Measurements from ENCODE around the gene PEX3.

PEX3 gene

GRCh38 chr6:143478479-143479062 lies 28.0 kb downstream of the PEX3 start:
- DNase-seq (ENCODE audit: low spot score): peak; percentile 6
- no peak for TF ChIP-seq CTCF (IDR thresholded peaks at IDR 0.05; ENCODE audit: extremely low read depth, insufficient read depth, missing control alignments)
- in situ Hi-C loops (cut with MboI; ENCODE audit: low pct_unique_long_range_greater_than_20kb, low sequenced_read_pairs, unreplicated experiment): no loop called here

GRCh38 chr6:143482593-143482992 lies 32.0 kb downstream of the PEX3 start:
- in situ Hi-C loops (cut with MboI; ENCODE audit: low pct_unique_long_range_greater_than_20kb, low sequenced_read_pairs, unreplicated experiment): no loop called here
- no peak for DNase-seq (ENCODE audit: low spot score)
- TF ChIP-seq CTCF (IDR thresholded peaks at IDR 0.05; ENCODE audit: extremely low read depth, insufficient read depth, missing control alignments): no peak

GRCh38 chr6:143485967-143486366 lies 35.4 kb downstream of the PEX3 start:
- in situ Hi-C loops (cut with MboI; ENCODE audit: low pct_unique_long_range_greater_than_20kb, low sequenced_read_pairs, unreplicated experiment): no loop called here
- no peak for DNase-seq (ENCODE audit: low spot score)
- TF ChIP-seq CTCF (IDR thresholded peaks at IDR 0.05; ENCODE audit: extremely low read depth, insufficient read depth, missing control alignments): no peak

- TF ChIP-seq CTCF (IDR thresholded peaks at IDR 0.05; ENCODE audit: extremely low read depth, insufficient read depth, missing control alignments): no peak
- no peak for DNase-seq (ENCODE audit: low spot score)
- in situ Hi-C loops (cut with MboI; ENCODE audit: low pct_unique_long_range_greater_than_20kb, low sequenced_read_pairs, unreplicated experiment): no loop called here
These were observed 36.1 kb downstream of the PEX3 start for GRCh38 chr6:143486752-143487151.

- in situ Hi-C loops (cut with MboI; ENCODE audit: low pct_unique_long_range_greater_than_20kb, low sequenced_read_pairs, unreplicated experiment): no loop called here
- no peak for TF ChIP-seq CTCF (IDR thresholded peaks at IDR 0.05; ENCODE audit: extremely low read depth, insufficient read depth, missing control alignments)
- DNase-seq (ENCODE audit: low spot score): no peak
These were observed 39.6 kb downstream of the PEX3 start for GRCh38 chr6:143490244-143490643.

GRCh38 chr6:143490775-143491174 lies 40.2 kb downstream of the PEX3 start:
- DNase-seq (ENCODE audit: low spot score): no peak
- in situ Hi-C loops (cut with MboI; ENCODE audit: low pct_unique_long_range_greater_than_20kb, low sequenced_read_pairs, unreplicated experiment): no loop called here
- TF ChIP-seq CTCF (IDR thresholded peaks at IDR 0.05; ENCODE audit: extremely low read depth, insufficient read depth, missing control alignments): no peak

GRCh38 chr6:143496974-143497373 lies 46.4 kb downstream of the PEX3 start:
- TF ChIP-seq CTCF (IDR thresholded peaks at IDR 0.05; ENCODE audit: extremely low read depth, insufficient read depth, missing control alignments): no peak

More at GRCh38 chr6:143496974-143497373, 46.4 kb downstream of the PEX3 start:
- in situ Hi-C loops (cut with MboI; ENCODE audit: low pct_unique_long_range_greater_than_20kb, low sequenced_read_pairs, unreplicated experiment): no loop called here
- no peak for DNase-seq (ENCODE audit: low spot score)

All from GM13977 (cell line).